KOPT-K1 (cell line): Measurements from ENCODE around the gene FUS.
"Not testable (repeated sequence)": the region's sequence is repeated elsewhere in the genome, so short reads cannot be mapped to it uniquely, and the experiment has no call there.

Experiments
- H3K27ac ChIP-seq: fragments of 200-600 bp; sonication (generic); 2 replicates; pipeline ENCODE4 v1.5.1; 2016; ENCODE audit warnings: antibody characterized with exemption, mild to moderate bottlenecking, low read depth, low read length; ENCODE audit not compliant: poor library complexity, severe bottlenecking
- H3K36me3 ChIP-seq: fragments of 200-600 bp; sonication (generic); 2 replicates; pipeline ENCODE4 v1.5.1; 2017; ENCODE audit warnings: antibody characterized with exemption, mild to moderate bottlenecking, low read length, moderate library complexity; ENCODE audit not compliant: insufficient read depth
- H3K9me3 ChIP-seq: fragments of 200-600 bp; sonication (generic); 2 replicates; pipeline ENCODE4 v1.5.1; 2017; ENCODE audit warnings: antibody characterized with exemption, low read length, mild to moderate bottlenecking; ENCODE audit not compliant: insufficient read depth, poor library complexity, severe bottlenecking

The FUS gene

GRCh38 chr16:31179747-31180459 lies at the start of gene FUS:
Gene FUS (plus strand): TSS chr16:31180139. CDS start chr16:31180215, 76 bp downstream.
- H3K9me3 ChIP-seq = no peaks in the 10 kb centered on the region
- H3K36me3 ChIP-seq = peaks cover 42% of the 10 kb centered on the region
- H3K27ac ChIP-seq = peak within 1 kb of the TSS; percentile 97

GRCh38 chr16:31130336-31130891 lies 49.5 kb upstream of the FUS start:
- no peak overlapping the region for H3K27ac ChIP-seq
- peaks cover 48% of the 10 kb centered on the region for H3K36me3 ChIP-seq
- no peaks in the 10 kb centered on the region for H3K9me3 ChIP-seq

- H3K36me3 ChIP-seq = peaks cover 48% of the 10 kb centered on the region
- no peak overlapping the region for H3K27ac ChIP-seq
- no peaks in the 10 kb centered on the region for H3K9me3 ChIP-seq
Measured at GRCh38 chr16:31130899-31131298, 49.0 kb upstream of the FUS start.

GRCh38 chr16:31131416-31131815 lies 48.5 kb upstream of the FUS start:
- Histone ChIP-seq H3K9me3 (no peaks in the 10 kb centered on the region), H3K27ac (no peak overlapping the region), H3K36me3 (peaks cover 48% of the 10 kb centered on the region)

- no peaks in the 10 kb centered on the region for H3K9me3 ChIP-seq
Measured at GRCh38 chr16:31131841-31132271, 48.1 kb upstream of the FUS start.

GRCh38 chr16:31132303-31132979 lies 47.5 kb upstream of the FUS start:
- no peaks in the 10 kb centered on the region for H3K9me3 ChIP-seq
- H3K36me3 ChIP-seq = peaks cover 37% of the 10 kb centered on the region
- no peak overlapping the region for H3K27ac ChIP-seq

More at GRCh38 chr16:31131841-31132271, 48.1 kb upstream of the FUS start:
- H3K36me3 ChIP-seq = peaks cover 43% of the 10 kb centered on the region
- H3K27ac ChIP-seq = no peak overlapping the region

GRCh38 chr16:31133046-31133501 lies 46.9 kb upstream of the FUS start:
- Histone ChIP-seq H3K9me3 (no peaks in the 10 kb centered on the region), H3K36me3 (peaks cover 31% of the 10 kb centered on the region)

GRCh38 chr16:31134091-31134571 lies 45.8 kb upstream of the FUS start:
- Histone ChIP-seq H3K27ac (no peak overlapping the region), H3K36me3 (peaks cover 30% of the 10 kb centered on the region), H3K9me3 (no peaks in the 10 kb centered on the region)

More at GRCh38 chr16:31133046-31133501, 46.9 kb upstream of the FUS start:
- no peak overlapping the region for H3K27ac ChIP-seq

- peaks cover 22% of the 10 kb centered on the region for H3K36me3 ChIP-seq
- no peaks in the 10 kb centered on the region for H3K9me3 ChIP-seq
- H3K27ac ChIP-seq = no peak overlapping the region
Measured at GRCh38 chr16:31134625-31135534, 45.1 kb upstream of the FUS start.

- no peaks in the 10 kb centered on the region for H3K9me3 ChIP-seq
- H3K36me3 ChIP-seq = peaks cover 14% of the 10 kb centered on the region
- no peak within 1 kb of the TSS for H3K27ac ChIP-seq
Measured at GRCh38 chr16:31135535-31136286, 44.2 kb upstream of the FUS start, which contains the start of gene PRSS8. Gene PRSS8 (minus strand): TSS chr16:31135727. CDS start chr16:31135498, 229 bp downstream.

- no peak overlapping the region for H3K27ac ChIP-seq
- no peaks in the 10 kb centered on the region for H3K9me3 ChIP-seq
- H3K36me3 ChIP-seq = peaks cover 8% of the 10 kb centered on the region
Measured at GRCh38 chr16:31136287-31136662, 43.7 kb upstream of the FUS start.

- not testable (repeated sequence) for H3K36me3 ChIP-seq, H3K27ac ChIP-seq, H3K9me3 ChIP-seq
Measured at GRCh38 chr16:31136822-31137499, 43.0 kb upstream of the FUS start.

GRCh38 chr16:31138621-31139578 lies 41.0 kb upstream of the FUS start:
- no peak overlapping the region for H3K27ac ChIP-seq

More at GRCh38 chr16:31138621-31139578, 41.0 kb upstream of the FUS start:
- Histone ChIP-seq H3K36me3 (no peaks in the 10 kb centered on the region), H3K9me3 (no peaks in the 10 kb centered on the region)
